OCI-LY1 (cell line): Measurements from ENCODE around the gene G6PD.
"Not testable (repeated sequence)": the region's sequence is repeated elsewhere in the genome, so short reads cannot be mapped to it uniquely, and the experiment has no call there.

Source experiments
- EZH2 ChIP-seq: fragments of 200-600 bp; sonication (generic), shearing (Covaris generic); IDR thresholded peaks from 2 replicates; pipeline ENCODE4 v1.8.0; 2017; ENCODE audit warnings: borderline replicate concordance, mixed run types, mild to moderate bottlenecking, antibody characterized with exemption, low read length, moderate library complexity, mixed read lengths
- TF ChIP-seq, protein P1 (sequence below): fragments of 200-600 bp; sonication (generic), shearing (Covaris generic); IDR thresholded peaks from 2 replicates; pipeline ENCODE4 v1.5.1; 2017; ENCODE audit warnings: mild to moderate bottlenecking, antibody characterized with exemption, low read length, moderate library complexity, mixed read lengths

DNA sequence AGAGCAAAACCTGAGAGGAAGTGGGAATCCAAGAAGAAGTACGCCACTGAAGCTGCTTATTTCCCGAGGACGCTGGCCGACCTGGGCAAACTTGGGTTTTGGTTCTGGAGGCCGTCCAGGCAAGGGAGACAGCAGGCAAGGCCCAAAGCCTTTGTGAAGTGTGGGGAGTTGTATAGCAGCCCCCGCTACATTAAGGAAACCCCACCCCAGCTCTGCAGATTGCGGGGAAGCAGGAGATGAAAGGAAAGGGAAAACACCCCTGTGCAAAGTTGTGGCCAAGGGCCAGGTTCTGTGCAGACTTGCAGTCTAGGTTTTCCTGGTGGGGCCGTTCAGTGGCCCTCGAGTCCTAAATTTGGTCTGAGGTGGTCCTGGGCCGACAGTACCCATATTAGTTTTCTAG, 26.4 kb upstream of the G6PD start:
- TF ChIP-seq, protein P1, sequence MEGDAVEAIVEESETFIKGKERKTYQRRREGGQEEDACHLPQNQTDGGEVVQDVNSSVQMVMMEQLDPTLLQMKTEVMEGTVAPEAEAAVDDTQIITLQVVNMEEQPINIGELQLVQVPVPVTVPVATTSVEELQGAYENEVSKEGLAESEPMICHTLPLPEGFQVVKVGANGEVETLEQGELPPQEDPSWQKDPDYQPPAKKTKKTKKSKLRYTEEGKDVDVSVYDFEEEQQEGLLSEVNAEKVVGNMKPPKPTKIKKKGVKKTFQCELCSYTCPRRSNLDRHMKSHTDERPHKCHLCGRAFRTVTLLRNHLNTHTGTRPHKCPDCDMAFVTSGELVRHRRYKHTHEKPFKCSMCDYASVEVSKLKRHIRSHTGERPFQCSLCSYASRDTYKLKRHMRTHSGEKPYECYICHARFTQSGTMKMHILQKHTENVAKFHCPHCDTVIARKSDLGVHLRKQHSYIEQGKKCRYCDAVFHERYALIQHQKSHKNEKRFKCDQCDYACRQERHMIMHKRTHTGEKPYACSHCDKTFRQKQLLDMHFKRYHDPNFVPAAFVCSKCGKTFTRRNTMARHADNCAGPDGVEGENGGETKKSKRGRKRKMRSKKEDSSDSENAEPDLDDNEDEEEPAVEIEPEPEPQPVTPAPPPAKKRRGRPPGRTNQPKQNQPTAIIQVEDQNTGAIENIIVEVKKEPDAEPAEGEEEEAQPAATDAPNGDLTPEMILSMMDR = not testable (repeated sequence)
- not testable (repeated sequence) for TF ChIP-seq EZH2
